T47D (cell line): ENCODE measurements around the gene OR8I2.
"Not testable (repeated sequence)": the region's sequence is repeated elsewhere in the genome, so short reads cannot be mapped to it uniquely, and the experiment has no call there.

ENCODE experiments used
- DNase-seq, 2 experiments: peaks; one replicate each; pipeline versions ENCODE4 v3.0.0 to v3.0.0-alpha.2; 2011 to 2012; ENCODE audit warnings: low read depth in 1 of 2, low spot score in 1 of 2
- JUND ChIP-seq: IDR thresholded peaks from 2 replicates; pipeline ENCODE4 v1.6.1; 2012; ENCODE audit warnings: low read depth
- in situ Hi-C: cut with HindIII; loops from 2 replicates; pipeline ENCODE4 v1.10.0; 2016; ENCODE audit warnings: low sequenced_read_pairs, low pct_unique_long_range_greater_than_20kb

The OR8I2 gene

GRCh38 chr11:56093008-56093407, at the start of gene OR8I2:
OR8I2 (plus strand) TSS chr11:56093308; CDS start chr11:56093308, 0 bp downstream.
- no peak for DNase-seq
- no peak for TF ChIP-seq JUND
- in situ Hi-C loops, result no loop called here

GRCh38 chr11:56045538-56045937, 47.6 kb upstream of the OR8I2 start:
- no peak for TF ChIP-seq JUND
- in situ Hi-C loops, result no loop called here
- DNase-seq, result no peak

- in situ Hi-C loops, result no loop called here
- no peak for TF ChIP-seq JUND
- no peak for DNase-seq
Observed at GRCh38 chr11:56048480-56048879, 44.6 kb upstream of the OR8I2 start.

GRCh38 chr11:56049487-56049886, 43.6 kb upstream of the OR8I2 start:
- no peak for TF ChIP-seq JUND
- DNase-seq, result no peak
- in situ Hi-C loops, result no loop called here

- in situ Hi-C loops, DNase-seq: not testable (repeated sequence)
Observed at GRCh38 chr11:56056366-56056765, 36.7 kb upstream of the OR8I2 start.

- DNase-seq, in situ Hi-C loops: not testable (repeated sequence)
Observed at GRCh38 chr11:56057661-56058237, 35.4 kb upstream of the OR8I2 start.

- DNase-seq, in situ Hi-C loops: not testable (repeated sequence)
Observed at GRCh38 chr11:56058260-56058780, 34.8 kb upstream of the OR8I2 start.

- no peak for TF ChIP-seq JUND
- no peak for DNase-seq
- in situ Hi-C loops, result no loop called here
Observed at GRCh38 chr11:56066980-56067379, 26.1 kb upstream of the OR8I2 start.

GRCh38 chr11:56089697-56090096, 3.4 kb upstream of the OR8I2 start:
- peak in 1 of 2 experiments; percentile 39 for DNase-seq
- TF ChIP-seq JUND, result no peak

GRCh38 chr11:56103210-56103737, 10.2 kb downstream of the OR8I2 start, which contains the start of gene OR8H2:
OR8H2 (plus strand) TSS chr11:56103687; CDS start chr11:56105043, 1,356 bp downstream.
- no peak for TF ChIP-seq JUND
- no peak for DNase-seq
- in situ Hi-C loops, result no loop called here

More at GRCh38 chr11:56089697-56090096, 3.4 kb upstream of the OR8I2 start:
- in situ Hi-C loops, result no loop called here

- no peak for TF ChIP-seq JUND
- in situ Hi-C loops, result no loop called here
- no peak for DNase-seq
Observed at GRCh38 chr11:56122073-56122472, 29.0 kb downstream of the OR8I2 start, which contains the start of gene OR8H3. OR8H3 (plus strand) TSS chr11:56122373; CDS start chr11:56122373, 0 bp downstream.

GRCh38 chr11:56140151-56140661, 47.1 kb downstream of the OR8I2 start, which contains the start of gene OR8J3:
OR8J3 (minus strand) TSS chr11:56140201; CDS start chr11:56137718, 2,483 bp downstream.
- in situ Hi-C loops, result no loop called here
- no peak for TF ChIP-seq JUND
- DNase-seq, result no peak

GRCh38 chr11:56143681-56144080, 50.6 kb downstream of the OR8I2 start:
- DNase-seq, in situ Hi-C loops: not testable (repeated sequence)
